GM18507 (cell line): Measurements from ENCODE around the gene TCAP.

Experiments
- DNase-seq: peaks from one replicate; pipeline ENCODE4 v3.0.0; 2011; ENCODE audit warnings: low read depth; ENCODE audit not compliant: insufficient read length; ENCODE audit errors: extremely low spot score
- FAIRE-seq: peaks from 2 replicates; lab custom pipeline; 2011; peaks lifted over from hg19 to GRCh38; lab: Jason Lieb, UNC

TCAP gene

GRCh38 chr17:39643271-39643670 is 21.9 kb upstream of the TCAP start:
- DNase-seq (no peak), FAIRE-seq (no peak)

- FAIRE-seq (no peak), DNase-seq (no peak)
Observed at GRCh38 chr17:39647256-39647655, 17.9 kb upstream of the TCAP start.

- no peak for FAIRE-seq
- DNase-seq, result no peak
Observed at GRCh38 chr17:39648616-39649366, 16.4 kb upstream of the TCAP start.

GRCh38 chr17:39650121-39650579 is 15.0 kb upstream of the TCAP start:
- no peak for DNase-seq
- FAIRE-seq, result no peak

GRCh38 chr17:39651923-39652586 is 13.1 kb upstream of the TCAP start:
- DNase-seq (no peak), FAIRE-seq (no peak)

GRCh38 chr17:39652587-39653315 is 12.4 kb upstream of the TCAP start:
- no peak for FAIRE-seq

GRCh38 chr17:39653316-39653661 is 11.9 kb upstream of the TCAP start:
- FAIRE-seq (no peak), DNase-seq (no peak)

More at GRCh38 chr17:39652587-39653315, 12.4 kb upstream of the TCAP start:
- DNase-seq, result no peak

GRCh38 chr17:39653662-39654331 is 11.4 kb upstream of the TCAP start:
- DNase-seq (peak; percentile 80), FAIRE-seq (peak; percentile 75)

- DNase-seq, result no peak
- no peak for FAIRE-seq
Observed at GRCh38 chr17:39655105-39655504, 10.0 kb upstream of the TCAP start.

GRCh38 chr17:39658346-39658745 is 6.8 kb upstream of the TCAP start:
- FAIRE-seq (no peak), DNase-seq (no peak)

GRCh38 chr17:39658760-39659159 is 6.4 kb upstream of the TCAP start:
- FAIRE-seq, result no peak

GRCh38 chr17:39659279-39660010 is 5.7 kb upstream of the TCAP start:
- DNase-seq (no peak), FAIRE-seq (peak; percentile 5)

More at GRCh38 chr17:39658760-39659159, 6.4 kb upstream of the TCAP start:
- DNase-seq, result no peak

- FAIRE-seq (no peak), DNase-seq (no peak)
Observed at GRCh38 chr17:39660011-39660360, 5.2 kb upstream of the TCAP start.

GRCh38 chr17:39660397-39661385 is 4.5 kb upstream of the TCAP start:
- FAIRE-seq, result no peak

GRCh38 chr17:39661744-39662541 is 3.2 kb upstream of the TCAP start:
- no peak for DNase-seq
- no peak for FAIRE-seq

More at GRCh38 chr17:39660397-39661385, 4.5 kb upstream of the TCAP start:
- DNase-seq, result no peak

- no peak for FAIRE-seq
Observed at GRCh38 chr17:39662551-39663339, 2.4 kb upstream of the TCAP start.

GRCh38 chr17:39663340-39663687 is 1.8 kb upstream of the TCAP start:
- no peak for FAIRE-seq

More at GRCh38 chr17:39662551-39663339, 2.4 kb upstream of the TCAP start:
- no peak for DNase-seq

More at GRCh38 chr17:39663340-39663687, 1.8 kb upstream of the TCAP start:
- DNase-seq, result no peak
